Activated naive CD4-positive, alpha-beta T cell treated with anti-CD3 and anti-CD28 coated beads for 36 hours (primary cell): ENCODE results near the gene TRIM3. TPM values are rescaled to one million over a fixed set of nuclear protein-coding genes. Genes with fewer than 3 reads are reported as not detected.
A peak's percentile ranks its signal among the peaks of the same experiment; 100 is the strongest.

ENCODE experiments used
- CTCF ChIA-PET: fragments of 350-600 bp; sonication (Branson Sonifier 250); formaldehyde crosslinking; loops from one replicate; lab custom pipeline; 2021; ENCODE audit warnings: antibody characterized with exemption; lab: Charles Lee
- DNase-seq: peaks from one replicate; pipeline ENCODE4 v3.0.0-alpha.2; 2020
- H3K27ac Mint-ChIP-seq: one replicate; pipeline ENCODE4 v1.8.0; 2021; ENCODE audit warnings: mild to moderate bottlenecking, mixed read lengths
- H3K27me3 Mint-ChIP-seq: one replicate; pipeline ENCODE4 v1.8.0; 2021; ENCODE audit warnings: low read depth, mixed read lengths
- H3K36me3 Mint-ChIP-seq: one replicate; pipeline ENCODE4 v1.8.0; 2021; ENCODE audit warnings: low read depth, mixed read lengths
- H3K4me1 Mint-ChIP-seq: one replicate; pipeline ENCODE4 v1.8.0; 2021; ENCODE audit warnings: low read depth, mixed read lengths
- H3K4me3 Mint-ChIP-seq: one replicate; pipeline ENCODE4 v1.8.0; 2021; ENCODE audit warnings: mild to moderate bottlenecking, moderate library complexity, mixed read lengths
- H3K9me3 Mint-ChIP-seq: one replicate; pipeline ENCODE4 v1.8.0; 2021; ENCODE audit warnings: mixed read lengths
- intact Hi-C: fragments of 100-400 bp; cut with micrococcal nuclease; formaldehyde crosslinking; loops from one replicate; pipeline ENCODE4 v1.15.1; 2023
- total RNA-seq, 2 experiments: library from RNA; stranded (reverse); gene quantifications; one replicate each; pipeline ENCODE4 v1.2.3, GENCODE V29; 2021

TRIM3 gene
- total RNA-seq, 2 experiments from 2014 or later: 7.7 to 9.4 TPM

DNA sequence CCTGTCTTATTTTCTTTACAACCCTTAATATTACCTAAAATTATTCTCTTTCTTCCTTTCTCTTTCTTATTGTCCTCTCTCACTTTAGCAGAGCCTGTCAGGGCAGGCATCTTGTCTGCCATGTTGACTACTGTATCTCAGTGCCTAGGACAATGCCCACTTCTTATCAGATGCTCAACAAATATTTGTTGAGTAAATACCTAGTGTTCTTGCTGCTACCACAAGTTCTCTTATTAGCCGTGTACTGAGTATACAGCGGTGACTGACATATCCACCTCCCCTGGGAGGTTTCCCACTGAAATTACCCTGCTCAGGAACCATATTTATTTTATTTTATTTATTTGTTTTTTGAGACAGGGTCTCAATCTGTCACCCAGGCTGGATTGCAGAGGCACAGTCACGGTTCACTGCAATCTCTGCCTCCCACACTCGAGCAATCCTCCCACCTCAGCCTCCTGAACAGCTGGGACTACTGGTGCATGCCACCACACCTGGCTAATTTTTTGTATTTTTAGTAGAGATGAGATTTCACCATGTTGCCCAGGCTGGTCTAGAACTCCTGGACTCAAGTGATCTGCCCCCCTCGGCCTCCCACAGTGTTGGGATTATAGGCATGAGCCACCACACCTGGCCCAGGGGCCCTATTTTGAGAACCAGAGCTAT is 39.6 kb downstream of the TRIM3 start:
- Mint-ChIP-seq H3K4me1 (peaks cover 2% of the 10 kb centered on the region), H3K27me3 (no peaks in the 10 kb centered on the region), H3K27ac (no peak overlapping the region), H3K4me3 (no peak overlapping the region), H3K36me3 (no peaks in the 10 kb centered on the region), H3K9me3 (no peaks in the 10 kb centered on the region)
- CTCF ChIA-PET: interaction anchor here (0.7 to 1.3 kb wide), 3 partner anchors 9 to 55 kb away, joined by 4 to 5 read pairs (median 4); no protein-coding TSS in a partner anchor
- DNase-seq: no peak
- intact Hi-C loops: no loop called here

GRCh38 chr11:6431861-6432260 is 41.9 kb downstream of the TRIM3 start:
- Mint-ChIP-seq H3K27ac (no peak overlapping the region), H3K4me1 (peaks cover 2% of the 10 kb centered on the region)

DNA sequence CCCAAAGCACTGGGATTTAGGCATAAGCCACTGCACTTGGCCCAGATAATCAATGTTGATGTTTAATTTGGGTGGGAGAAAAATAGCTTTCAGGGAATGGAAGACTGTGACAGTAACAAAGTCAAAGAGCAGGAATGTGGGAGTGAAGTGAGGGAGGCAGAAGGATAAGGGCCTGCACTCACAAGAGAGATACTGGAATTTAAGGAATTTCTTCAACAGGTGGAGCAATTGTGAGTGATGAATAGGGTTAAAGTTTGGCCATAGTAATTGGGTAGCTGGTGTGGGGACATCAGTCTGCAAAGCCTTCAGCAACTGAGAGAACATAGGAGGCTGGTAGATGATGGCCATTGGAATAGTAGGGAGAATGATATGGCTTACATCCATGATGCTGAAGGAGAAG is 46.2 kb downstream of the TRIM3 start:
- CTCF ChIA-PET: interaction anchor here (1.4 to 5.5 kb wide), 6 partner anchors 8 to 49 kb away, joined by 3 to 42 read pairs (median 6); partner anchors contain the start of gene APBB1

More at GRCh38 chr11:6431861-6432260, 41.9 kb downstream of the TRIM3 start:
- DNase-seq: no peak
- Mint-ChIP-seq H3K4me3 (no peak overlapping the region), H3K9me3 (no peaks in the 10 kb centered on the region), H3K27me3 (no peaks in the 10 kb centered on the region), H3K36me3 (no peaks in the 10 kb centered on the region)
- intact Hi-C loops: no loop called here
- CTCF ChIA-PET: interaction anchor here (3.2 to 5.5 kb wide), 2 partner anchors 11 to 53 kb away, joined by 23 to 42 read pairs; no protein-coding TSS in a partner anchor

DNA sequence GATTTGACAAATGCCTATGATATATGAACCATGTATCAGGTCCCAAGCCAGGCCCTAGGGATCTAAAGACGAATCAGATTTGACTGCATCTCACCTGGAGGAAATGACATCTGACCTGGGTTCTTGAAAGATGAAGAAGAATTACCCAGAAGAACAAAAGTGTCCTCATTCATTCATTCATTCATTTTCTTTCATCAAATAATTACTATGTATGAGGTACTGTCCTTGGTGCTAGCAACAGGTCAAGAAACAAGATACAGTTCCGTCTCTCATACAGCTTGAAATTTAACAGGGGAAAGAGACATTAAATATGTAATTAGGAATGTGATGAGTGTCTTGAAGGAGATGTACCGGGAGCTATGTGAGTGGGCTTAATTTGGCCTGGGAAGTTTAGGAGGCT is 53.1 kb downstream of the TRIM3 start:
- Mint-ChIP-seq H3K9me3 (no peaks in the 10 kb centered on the region), H3K4me1 (peaks cover 3% of the 10 kb centered on the region), H3K27me3 (no peaks in the 10 kb centered on the region), H3K36me3 (no peaks in the 10 kb centered on the region), H3K27ac (no peak overlapping the region), H3K4me3 (no peak overlapping the region)
- CTCF ChIA-PET: interaction anchor here (0.8 to 3.2 kb wide), 2 partner anchors 10 to 41 kb away, joined by 3 to 14 read pairs; no protein-coding TSS in a partner anchor
- no peak for DNase-seq
- intact Hi-C loops: no loop called here

More for the DNA sequence above, 46.2 kb downstream of the TRIM3 start:
- no peak for DNase-seq
- intact Hi-C loops: no loop called here
- Mint-ChIP-seq H3K4me1 (no peaks in the 10 kb centered on the region), H3K36me3 (no peaks in the 10 kb centered on the region), H3K9me3 (no peaks in the 10 kb centered on the region), H3K4me3 (no peak overlapping the region), H3K27ac (no peak overlapping the region), H3K27me3 (no peaks in the 10 kb centered on the region)

DNA sequence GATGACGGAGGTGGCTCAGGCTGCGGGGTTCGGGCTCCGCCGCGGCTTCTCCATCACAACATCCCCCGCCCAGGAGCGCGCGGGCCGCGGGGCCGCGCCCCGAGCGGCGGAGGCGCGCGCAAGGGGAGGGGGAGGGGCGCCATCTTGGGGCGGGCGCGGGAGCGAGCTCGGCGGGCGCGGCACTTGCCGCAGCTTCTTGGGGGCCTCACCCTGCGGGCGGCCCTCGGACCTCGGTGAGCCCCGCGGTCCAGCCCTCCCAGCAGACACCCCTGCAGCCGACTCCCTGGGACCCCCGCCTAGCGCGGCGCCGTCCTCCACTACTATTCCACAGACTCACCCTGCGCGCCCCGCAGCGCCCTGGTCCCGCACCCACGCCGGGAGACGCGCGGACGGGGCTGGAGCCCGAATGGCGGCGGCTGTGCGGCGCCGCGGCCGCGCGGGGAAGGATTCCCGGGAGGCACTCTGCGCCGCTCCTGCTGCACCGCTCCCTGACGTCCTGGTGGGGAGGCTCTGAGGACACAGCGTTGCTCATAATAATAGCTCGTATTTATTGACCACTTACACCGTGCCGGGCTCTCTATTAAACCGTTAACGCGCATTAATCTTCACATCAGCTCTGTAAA is 54.6 kb downstream of the TRIM3 start, which contains the start of gene APBB1:
Gene APBB1, minus strand, starts transcription at position 86 of the 623 bp plus-strand sequence. CDS start 7,747 bp downstream, outside the sequence.
- intact Hi-C loops: loop anchor here (1.0 to 10.0 kb wide), 9 partner anchors 16 to 1814 kb away; partner anchors contain the start of genes ARFIP2, SMPD1, TIMM10B and TRIM22
- peak; percentile 75 for DNase-seq
- CTCF ChIA-PET: interaction anchor here (0.5 to 4.4 kb wide), 8 partner anchors 9 to 1750 kb away, joined by 3 to 33 read pairs (median 4); no protein-coding TSS in a partner anchor
- H3K4me3 Mint-ChIP-seq: peak within 1 kb of the TSS; percentile 76
- no peaks in the 10 kb centered on the region for H3K9me3 Mint-ChIP-seq
- no peaks in the 10 kb centered on the region for H3K27me3 Mint-ChIP-seq
- H3K27ac Mint-ChIP-seq: peak within 1 kb of the TSS; percentile 77
- peaks cover 3% of the 10 kb centered on the region for H3K4me1 Mint-ChIP-seq
- H3K36me3 Mint-ChIP-seq: no peaks in the 10 kb centered on the region

- H3K27ac Mint-ChIP-seq: no peak overlapping the region
- intact Hi-C loops: loop anchor here (1.0 to 10.0 kb wide), 9 partner anchors 16 to 1814 kb away; partner anchors contain the start of genes ARFIP2, SMPD1, TIMM10B and TRIM22
- H3K27me3 Mint-ChIP-seq: no peaks in the 10 kb centered on the region
- no peaks in the 10 kb centered on the region for H3K9me3 Mint-ChIP-seq
- no peak for DNase-seq
- peaks cover 3% of the 10 kb centered on the region for H3K4me1 Mint-ChIP-seq
- no peak overlapping the region for H3K4me3 Mint-ChIP-seq
- CTCF ChIA-PET: interaction anchor here (0.7 to 4.4 kb wide), 9 partner anchors 9 to 56 kb away, joined by 3 to 33 read pairs (median 5); partner anchors contain the start of gene HPX
- H3K36me3 Mint-ChIP-seq: no peaks in the 10 kb centered on the region
Observed at GRCh38 chr11:6418557-6419008, 55.2 kb downstream of the TRIM3 start.

DNA sequence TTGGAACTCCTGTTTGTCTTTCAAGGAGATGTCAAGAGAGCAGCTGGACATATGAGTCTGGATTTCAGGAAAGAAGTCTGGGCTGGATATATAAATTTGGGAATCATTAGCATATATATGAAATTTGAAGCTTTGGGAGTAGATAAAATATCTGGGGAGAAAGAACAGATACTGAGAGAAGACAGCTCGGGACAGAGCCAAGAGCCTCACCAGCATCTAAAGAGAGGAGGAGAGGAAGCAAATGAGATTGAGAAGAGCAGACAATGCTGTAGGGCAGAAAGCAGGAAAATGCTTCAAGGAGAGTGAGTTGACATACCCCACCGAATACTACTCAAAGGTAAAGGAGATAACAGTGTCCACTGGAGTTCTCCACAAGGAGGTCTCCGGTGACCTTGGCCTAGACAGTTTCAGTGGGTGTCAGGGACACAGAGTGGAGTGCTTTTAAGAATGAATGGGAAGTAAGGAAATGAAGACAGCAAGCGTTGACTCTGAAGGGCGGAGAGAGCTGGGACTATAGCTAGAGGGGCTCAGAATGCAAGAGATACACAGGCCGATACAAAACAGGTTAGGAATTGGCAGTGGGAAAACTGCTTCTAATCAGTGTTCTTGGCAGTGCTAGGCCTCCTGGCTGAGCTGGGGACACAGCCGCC is 55.7 kb downstream of the TRIM3 start:
- no peak overlapping the region for H3K4me3 Mint-ChIP-seq
- intact Hi-C loops: loop anchor here (2.0 to 10.0 kb wide), 4 partner anchors 15 to 1813 kb away; partner anchors contain the start of genes TRIM22, TRIM5 and TRIM68
- CTCF ChIA-PET: interaction anchor here (0.7 to 4.4 kb wide), 6 partner anchors 14 to 39 kb away, joined by 3 to 33 read pairs (median 6); partner anchors contain the start of gene HPX
- DNase-seq: no peak
- peaks cover 7% of the 10 kb centered on the region for H3K4me1 Mint-ChIP-seq
- H3K36me3 Mint-ChIP-seq: no peaks in the 10 kb centered on the region
- no peaks in the 10 kb centered on the region for H3K27me3 Mint-ChIP-seq
- H3K27ac Mint-ChIP-seq: no peak overlapping the region
- H3K9me3 Mint-ChIP-seq: no peaks in the 10 kb centered on the region

DNA sequence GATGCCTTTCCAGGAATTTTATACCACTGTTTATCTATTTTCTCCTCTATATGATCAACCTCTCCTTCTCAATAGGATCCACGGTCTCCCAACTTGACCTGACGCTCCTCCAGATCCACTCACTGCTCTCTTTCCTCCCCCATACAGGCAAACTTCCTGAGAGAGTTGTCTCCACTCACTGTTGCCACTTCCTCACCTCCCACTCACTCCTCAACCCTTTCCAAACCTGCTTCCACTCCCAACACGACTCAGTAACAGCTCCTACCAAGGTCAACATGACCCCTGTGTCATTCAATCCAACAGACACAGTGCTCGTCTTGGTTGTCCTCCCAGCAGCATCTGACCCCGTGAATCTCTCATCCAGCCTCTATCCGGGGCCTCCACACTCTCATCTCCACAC is 57.9 kb downstream of the TRIM3 start:
- CTCF ChIA-PET: interaction anchor here (4.2 to 4.4 kb wide), 2 partner anchors 28 to 37 kb away, joined by 25 to 33 read pairs; no protein-coding TSS in a partner anchor
- intact Hi-C loops: loop anchor here (1.0 to 10.0 kb wide), 5 partner anchors 24 to 1811 kb away; partner anchors contain the start of genes TRIM22, TRIM5 and TRIM68
- Mint-ChIP-seq H3K4me1 (peaks cover 27% of the 10 kb centered on the region), H3K9me3 (no peaks in the 10 kb centered on the region), H3K4me3 (no peak overlapping the region), H3K36me3 (no peaks in the 10 kb centered on the region), H3K27me3 (no peaks in the 10 kb centered on the region), H3K27ac (no peak overlapping the region)
- no peak for DNase-seq

- Mint-ChIP-seq H3K4me1 (peaks cover 32% of the 10 kb centered on the region), H3K9me3 (no peaks in the 10 kb centered on the region), H3K36me3 (no peaks in the 10 kb centered on the region), H3K27ac (no peak overlapping the region), H3K27me3 (no peaks in the 10 kb centered on the region), H3K4me3 (no peak overlapping the region)
- DNase-seq: peak; percentile 84
- CTCF ChIA-PET: interaction anchor here (0.7 to 2.4 kb wide), 4 partner anchors 9 to 35 kb away, joined by 3 to 14 read pairs (median 3); no protein-coding TSS in a partner anchor
- intact Hi-C loops: loop anchor here (1.0 to 10.0 kb wide), 5 partner anchors 24 to 1810 kb away; partner anchors contain the start of genes TRIM22, TRIM5 and TRIM68
Observed at GRCh38 chr11:6414874-6415328, 58.8 kb downstream of the TRIM3 start.

GRCh38 chr11:6413791-6414201 is 59.9 kb downstream of the TRIM3 start:
- H3K4me3 Mint-ChIP-seq: no peak overlapping the region
- peak; percentile 93 for DNase-seq
- H3K9me3 Mint-ChIP-seq: no peaks in the 10 kb centered on the region
- H3K27ac Mint-ChIP-seq: no peak overlapping the region
- CTCF ChIA-PET: interaction anchor here (0.9 to 3.4 kb wide), 4 partner anchors 11 to 42 kb away, joined by 3 to 17 read pairs (median 14); no protein-coding TSS in a partner anchor
- H3K27me3 Mint-ChIP-seq: no peaks in the 10 kb centered on the region
- peaks cover 38% of the 10 kb centered on the region for H3K4me1 Mint-ChIP-seq
- no peaks in the 10 kb centered on the region for H3K36me3 Mint-ChIP-seq
- intact Hi-C loops: loop anchor here (1.0 to 10.0 kb wide), 4 partner anchors 11 to 1809 kb away; partner anchors contain the start of genes SMPD1 and TRIM68

DNA sequence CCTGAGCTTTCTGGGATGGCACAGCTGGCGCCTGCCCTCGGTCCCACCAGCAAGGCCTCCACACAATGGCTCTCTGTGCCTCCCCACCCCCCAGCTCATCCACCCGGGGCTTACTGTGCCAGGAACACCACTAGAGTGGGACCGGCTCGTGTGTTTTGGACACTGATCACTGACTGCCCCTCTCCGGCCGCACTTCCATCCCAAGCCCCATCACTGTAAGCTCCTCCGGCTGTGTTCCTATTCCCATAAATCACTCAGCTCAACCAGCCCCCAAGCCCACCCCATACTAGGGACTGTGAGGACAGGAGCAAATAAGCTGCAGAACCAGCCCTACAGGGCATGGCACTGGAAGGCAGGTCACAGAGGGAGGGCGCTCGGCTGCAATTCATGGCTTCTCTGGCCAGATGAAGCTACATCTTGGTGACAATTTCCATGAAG is 62.1 kb downstream of the TRIM3 start:
- CTCF ChIA-PET: interaction anchor here (1.0 to 3.4 kb wide), 3 partner anchors 9 to 33 kb away, joined by 3 to 17 read pairs (median 8); no protein-coding TSS in a partner anchor
- H3K36me3 Mint-ChIP-seq: peaks cover 4% of the 10 kb centered on the region
- DNase-seq: no peak
- H3K9me3 Mint-ChIP-seq: no peaks in the 10 kb centered on the region
- no peaks in the 10 kb centered on the region for H3K27me3 Mint-ChIP-seq
- intact Hi-C loops: loop anchor here (10.0 kb wide), 1 partner anchor 1807 kb away; the partner anchor contains the start of gene TRIM68
- no peak overlapping the region for H3K4me3 Mint-ChIP-seq
- H3K27ac Mint-ChIP-seq: no peak overlapping the region
- peaks cover 52% of the 10 kb centered on the region for H3K4me1 Mint-ChIP-seq
